Activated T-cell treated with anti-CD3 and anti-CD28 coated beads for 24 hours (primary cell): Measurements from ENCODE around the gene SH2D4B.
"Not testable (repeated sequence)": the region's sequence is repeated elsewhere in the genome, so short reads cannot be mapped to it uniquely, and the experiment has no call there.

Source experiments
- DNase-seq: peaks from one replicate; pipeline ENCODE4 v3.0.0-alpha.2; 2020; ENCODE audit warnings: low read depth

The SH2D4B gene

DNA sequence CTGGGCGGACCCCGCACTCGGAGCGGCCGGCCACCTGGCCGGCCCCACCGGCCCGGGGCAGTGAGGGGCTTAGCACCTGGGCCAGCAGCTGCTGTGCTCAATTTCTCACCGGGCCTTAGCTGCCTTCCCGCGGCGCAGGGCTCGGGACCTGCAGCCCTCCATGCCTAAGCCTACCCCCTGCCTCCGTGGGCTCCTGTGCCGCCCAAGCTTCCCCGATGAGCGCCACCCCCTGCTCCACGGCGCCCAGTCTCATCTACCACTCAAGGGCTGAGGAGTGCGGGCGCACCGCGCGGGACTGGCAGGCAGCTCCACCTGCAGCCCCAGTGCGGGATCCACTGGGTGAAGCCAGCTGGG, 5.6 kb downstream of the SH2D4B start:
- not testable (repeated sequence) for DNase-seq

DNA sequence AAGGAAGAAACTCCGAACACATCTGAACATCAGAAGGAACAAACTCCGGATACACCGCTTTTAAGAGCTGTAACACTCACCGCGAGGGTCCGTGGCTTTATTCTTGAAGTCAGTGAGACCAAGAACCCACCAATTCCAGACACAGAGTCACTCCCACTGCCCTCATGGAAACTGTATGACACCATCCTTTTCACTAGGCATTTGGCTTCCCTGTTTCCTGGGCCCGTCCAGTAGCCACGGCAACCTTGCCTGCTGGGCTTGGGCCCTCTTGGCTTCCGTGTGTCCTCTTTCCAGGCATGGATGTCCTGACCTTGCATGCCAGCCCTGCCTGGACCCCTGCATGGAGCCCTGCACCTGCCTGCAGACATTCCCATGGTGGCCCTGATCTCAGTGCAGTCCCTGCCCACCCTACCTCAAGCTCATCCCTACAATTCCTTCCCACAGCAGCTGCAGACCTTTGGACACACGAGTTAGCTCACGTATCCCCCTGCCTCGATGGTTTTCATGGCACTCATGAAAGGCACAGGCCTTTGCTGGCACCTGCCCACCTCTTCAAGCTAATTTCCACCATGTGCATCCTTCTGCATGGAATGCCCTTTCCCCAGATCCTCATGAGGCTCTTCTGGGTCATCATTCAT, 6.7 kb downstream of the SH2D4B start:
- DNase-seq = no peak

DNA sequence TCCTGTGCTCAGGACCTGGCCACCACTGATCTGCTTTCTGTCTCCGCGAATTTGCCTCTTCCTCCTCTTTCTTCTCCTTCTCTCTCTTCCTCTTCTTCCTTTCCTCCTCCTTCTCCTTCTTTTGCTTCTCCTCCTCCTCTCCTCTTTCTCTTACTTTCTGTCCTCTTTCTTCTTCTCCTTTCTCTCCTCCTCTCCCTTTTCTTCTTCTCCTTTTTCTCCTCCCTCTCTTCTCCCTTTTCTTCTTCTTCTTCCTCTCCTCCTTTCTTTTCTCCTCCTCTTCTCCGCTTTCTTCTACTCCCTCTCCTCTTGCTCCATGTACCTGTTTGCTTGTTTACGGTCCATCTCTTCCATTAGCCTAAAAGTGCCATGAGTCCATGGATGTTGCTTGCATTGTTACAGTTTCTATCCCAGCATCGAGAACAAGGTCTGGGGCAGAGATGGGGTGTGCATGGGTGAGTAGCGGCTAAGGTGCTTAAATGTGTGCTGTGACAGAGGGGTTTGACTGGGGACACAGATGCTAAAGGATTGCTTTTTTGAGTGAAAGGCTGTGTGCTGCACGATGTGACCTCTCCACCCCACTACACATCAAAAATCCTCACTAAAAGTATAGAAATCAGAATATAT, 7.7 kb downstream of the SH2D4B start:
- no peak for DNase-seq

DNA sequence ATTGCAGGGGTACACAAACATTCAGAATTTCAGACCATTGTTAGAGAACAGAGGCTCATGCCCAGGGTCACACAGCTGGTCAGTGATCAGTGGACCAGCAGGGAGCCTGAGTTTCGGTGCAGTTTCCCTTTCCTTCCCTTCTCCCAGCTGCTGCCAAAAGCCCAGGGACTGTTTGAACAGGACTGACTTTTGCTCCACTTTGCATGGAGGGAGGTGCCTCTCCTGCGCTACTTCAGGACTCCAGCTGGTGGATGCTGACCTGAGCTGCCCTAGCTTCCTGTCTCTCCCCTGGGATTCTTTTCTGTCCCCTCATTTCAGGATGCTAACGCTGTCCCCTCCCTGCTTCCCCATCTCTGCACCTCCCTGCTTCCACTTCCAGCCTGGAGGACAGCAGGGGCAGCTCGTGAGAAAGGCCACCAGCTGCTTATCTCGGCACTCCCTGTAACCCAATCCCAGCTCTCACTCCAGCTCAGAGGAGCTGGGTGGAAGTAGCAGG, 14.5 kb downstream of the SH2D4B start:
- DNase-seq = no peak

DNA sequence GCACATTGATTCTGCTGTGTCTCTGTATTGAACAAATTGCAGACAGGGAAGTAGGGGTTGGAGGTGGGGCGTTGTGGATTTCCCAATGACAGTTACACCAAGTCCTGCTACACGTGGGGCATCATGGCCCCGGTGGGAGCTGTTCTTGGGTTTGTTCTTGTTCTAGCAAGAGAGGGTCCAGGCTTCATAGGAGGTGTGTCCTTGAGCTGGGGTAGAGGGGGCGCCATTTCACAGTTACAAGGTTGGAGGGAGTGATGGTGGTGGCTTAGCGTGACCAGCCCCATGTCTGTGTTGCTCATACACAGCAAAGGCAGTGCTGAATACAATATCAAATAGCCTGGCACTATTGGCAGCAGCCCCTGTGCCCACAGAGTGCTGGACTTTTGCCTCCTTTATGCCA, 15.7 kb downstream of the SH2D4B start:
- DNase-seq = no peak

DNA sequence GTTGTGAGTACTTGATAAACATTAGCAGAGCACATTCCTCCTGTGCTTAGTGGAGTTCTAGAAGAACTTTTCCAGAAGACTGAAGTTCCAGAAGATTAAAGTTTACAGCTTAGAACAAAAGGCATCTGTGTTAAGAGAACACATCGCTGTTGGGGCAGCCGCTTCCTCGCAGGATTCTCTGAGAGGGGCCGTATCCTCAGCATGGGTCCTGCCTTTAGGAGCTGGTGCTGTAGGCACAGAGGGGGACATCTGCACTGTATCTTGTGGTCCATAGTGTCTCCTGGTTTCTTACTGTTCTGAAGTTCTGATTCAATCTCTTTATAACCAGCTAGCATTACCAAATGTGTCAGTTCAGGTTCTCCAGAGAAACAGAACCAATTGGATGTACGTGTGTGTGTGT, 16.3 kb downstream of the SH2D4B start:
- DNase-seq = no peak

DNA sequence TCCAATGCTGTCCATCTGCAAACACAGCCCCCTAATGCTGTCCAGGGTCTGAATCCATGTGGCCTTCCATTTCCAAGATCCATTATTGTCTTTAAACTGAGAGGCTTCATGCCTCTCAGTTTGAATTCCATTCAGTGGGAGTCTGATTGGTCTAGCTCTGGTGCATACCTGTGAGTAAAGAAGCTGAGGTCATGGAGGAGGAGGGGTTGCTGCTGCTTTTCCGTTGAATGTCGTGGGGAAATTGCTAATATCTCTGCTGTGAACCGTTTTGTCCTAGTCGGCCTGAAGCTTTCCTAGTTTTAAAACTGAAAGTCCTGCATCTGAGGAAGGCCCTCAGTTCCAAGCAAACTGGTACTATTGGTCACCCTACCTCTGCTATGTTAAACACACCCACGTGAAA, 17.7 kb downstream of the SH2D4B start:
- no peak for DNase-seq

DNA sequence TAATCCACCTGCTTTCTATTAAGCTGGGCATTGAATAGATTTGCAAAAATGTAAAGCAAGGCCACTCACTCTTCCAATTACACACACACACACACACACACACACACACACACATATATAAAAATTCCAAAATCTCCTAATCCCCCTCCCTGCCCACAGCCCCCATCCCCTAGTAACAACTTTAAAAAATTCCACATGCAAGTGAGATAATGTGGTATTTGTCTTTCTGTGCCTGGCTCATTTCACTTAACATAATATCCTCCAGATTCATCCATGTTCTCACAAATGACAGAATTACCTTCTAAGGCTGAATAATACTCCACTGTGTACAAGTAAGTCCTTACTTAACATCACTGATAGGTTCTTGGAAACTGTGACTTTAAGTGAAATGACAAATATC, 24.2 kb downstream of the SH2D4B start:
- no peak for DNase-seq

DNA sequence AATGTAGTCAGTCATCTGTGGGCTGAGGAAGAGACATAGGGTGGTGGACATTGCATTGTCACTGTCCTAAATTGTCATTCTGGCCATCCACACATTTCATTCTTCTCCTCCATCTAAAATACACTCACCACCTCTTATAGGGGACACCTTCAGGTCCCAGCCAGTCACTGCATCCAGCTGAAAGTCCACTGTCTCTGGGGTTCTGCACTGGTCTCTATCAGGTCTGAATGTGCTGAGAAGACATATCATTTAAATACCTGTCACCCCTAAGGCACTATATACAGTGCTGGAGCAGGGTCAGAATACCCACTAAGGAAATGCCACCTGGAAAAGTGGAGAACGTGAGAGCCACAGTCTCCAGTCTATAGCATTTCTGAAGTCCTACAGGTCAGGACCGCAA, 29.6 kb downstream of the SH2D4B start:
- DNase-seq = no peak

DNA sequence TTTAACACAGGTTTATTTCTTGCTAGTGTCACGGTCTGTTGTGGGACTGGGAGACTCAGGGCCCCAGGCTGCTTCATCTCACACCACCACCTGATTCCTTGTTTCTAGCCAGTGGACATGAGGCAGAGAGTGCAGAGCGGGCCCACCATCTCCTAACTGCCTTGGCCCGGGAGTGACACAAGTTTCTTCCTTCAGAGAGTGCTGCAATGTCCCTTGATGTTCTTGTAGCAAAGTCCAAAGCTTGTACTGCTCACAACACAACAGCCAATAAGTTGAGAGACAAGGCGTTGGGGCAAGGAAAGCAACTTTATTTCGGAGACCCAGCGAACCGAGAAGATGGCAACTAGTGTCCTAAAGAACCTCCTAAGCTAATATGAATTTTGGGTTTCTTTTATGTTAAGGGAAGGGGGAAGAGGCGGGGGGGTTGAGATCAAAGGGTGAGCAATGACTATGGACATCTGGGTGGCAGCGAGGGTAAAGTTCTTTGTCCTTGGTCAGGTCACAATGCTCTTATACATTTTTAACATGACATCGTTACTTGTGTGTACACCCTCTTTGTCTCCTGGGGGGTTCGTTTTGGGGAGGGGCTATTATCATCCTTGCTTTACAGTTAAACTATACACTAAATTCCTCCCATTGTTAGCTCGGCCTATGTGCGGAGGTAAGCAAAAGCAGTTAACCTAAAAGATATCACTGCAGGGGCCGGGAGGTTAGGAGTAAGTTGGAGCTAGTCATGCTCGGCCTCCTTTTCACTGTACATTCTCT, 31.6 kb downstream of the SH2D4B start:
- no peak for DNase-seq

DNA sequence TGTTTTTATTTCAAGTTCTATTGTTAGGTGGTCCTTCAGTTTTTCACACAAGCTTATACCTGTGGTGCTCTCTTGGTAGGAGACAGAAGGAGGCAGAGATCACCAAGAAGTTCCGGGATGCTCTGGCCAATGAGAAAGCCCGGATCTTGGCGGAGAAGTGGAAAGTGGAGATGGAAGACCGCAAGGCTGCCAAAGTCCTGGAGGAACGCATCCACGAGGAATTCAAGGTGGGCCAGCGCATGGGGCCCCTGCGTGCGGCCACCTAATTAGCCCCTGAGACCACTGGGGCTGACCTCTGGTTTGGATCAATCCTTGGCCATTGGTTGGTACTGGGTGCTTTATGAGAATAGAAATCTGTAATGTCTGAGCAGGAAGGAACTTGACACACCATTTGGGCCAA, 33.6 kb downstream of the SH2D4B start:
- DNase-seq = no peak

DNA sequence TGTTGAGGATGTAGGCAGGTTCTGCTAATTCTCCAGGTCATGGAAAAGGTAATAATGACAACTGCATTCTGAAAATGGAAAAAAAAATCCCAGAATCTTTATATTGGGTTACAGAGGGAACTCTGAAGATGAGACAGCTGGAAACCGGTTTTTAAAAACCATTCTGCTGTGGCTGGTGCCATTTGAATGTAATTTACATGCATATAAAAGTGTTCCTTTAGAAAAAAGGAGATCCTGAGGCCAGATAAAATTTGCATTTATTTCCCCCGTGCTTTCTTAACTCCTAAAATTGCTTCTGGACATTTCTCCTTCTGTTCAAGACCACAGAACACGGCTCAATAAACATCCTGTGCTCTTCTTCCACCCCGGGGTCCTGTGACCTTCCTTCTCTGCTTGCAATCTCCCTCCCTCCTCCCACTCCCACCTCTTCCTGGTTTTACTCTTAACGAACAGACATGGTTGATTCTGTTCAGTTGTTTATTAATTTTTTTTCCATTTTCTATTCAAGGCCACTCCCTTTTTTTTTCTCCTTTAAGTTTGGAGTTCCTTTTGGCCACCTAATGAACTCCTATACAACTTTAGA, 41.6 kb downstream of the SH2D4B start:
- DNase-seq = no peak

DNA sequence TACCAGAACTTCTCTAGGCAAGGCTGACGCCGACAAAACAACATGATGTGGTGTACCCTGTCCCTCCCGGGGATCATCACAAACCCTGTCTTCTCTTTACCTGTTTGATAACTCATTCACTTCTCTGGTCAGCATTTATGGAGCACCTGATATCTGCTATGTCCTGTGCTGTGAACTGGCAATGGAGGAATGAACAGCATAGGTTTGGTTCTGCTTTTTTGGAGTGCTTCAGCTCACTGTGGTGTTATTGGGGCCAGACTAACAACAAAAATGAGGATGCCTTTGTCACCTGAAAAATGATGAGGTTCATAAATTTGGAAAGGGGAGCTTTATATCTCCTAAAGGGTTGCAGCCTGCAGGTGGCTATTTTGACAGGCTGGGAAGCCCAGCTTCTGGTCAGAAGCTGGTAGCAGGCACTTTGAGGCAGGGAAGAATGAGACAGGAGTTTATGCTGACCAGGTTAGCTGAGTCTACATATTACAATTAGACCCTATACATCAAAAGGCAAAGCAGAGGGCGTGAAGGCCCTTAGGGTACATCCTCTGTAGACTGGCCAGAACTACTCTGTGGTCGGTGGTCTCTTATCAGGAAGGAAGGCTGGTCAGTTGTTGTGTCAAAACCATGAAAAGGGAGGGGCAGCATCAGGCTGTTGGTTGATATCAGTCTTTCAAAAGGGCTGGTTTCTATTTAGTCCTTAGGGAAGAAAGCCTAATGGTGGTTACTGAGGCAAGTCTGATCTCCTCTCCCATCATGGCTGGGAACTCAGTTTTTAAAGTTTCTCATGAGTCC, 42.3 kb downstream of the SH2D4B start:
- no peak for DNase-seq

DNA sequence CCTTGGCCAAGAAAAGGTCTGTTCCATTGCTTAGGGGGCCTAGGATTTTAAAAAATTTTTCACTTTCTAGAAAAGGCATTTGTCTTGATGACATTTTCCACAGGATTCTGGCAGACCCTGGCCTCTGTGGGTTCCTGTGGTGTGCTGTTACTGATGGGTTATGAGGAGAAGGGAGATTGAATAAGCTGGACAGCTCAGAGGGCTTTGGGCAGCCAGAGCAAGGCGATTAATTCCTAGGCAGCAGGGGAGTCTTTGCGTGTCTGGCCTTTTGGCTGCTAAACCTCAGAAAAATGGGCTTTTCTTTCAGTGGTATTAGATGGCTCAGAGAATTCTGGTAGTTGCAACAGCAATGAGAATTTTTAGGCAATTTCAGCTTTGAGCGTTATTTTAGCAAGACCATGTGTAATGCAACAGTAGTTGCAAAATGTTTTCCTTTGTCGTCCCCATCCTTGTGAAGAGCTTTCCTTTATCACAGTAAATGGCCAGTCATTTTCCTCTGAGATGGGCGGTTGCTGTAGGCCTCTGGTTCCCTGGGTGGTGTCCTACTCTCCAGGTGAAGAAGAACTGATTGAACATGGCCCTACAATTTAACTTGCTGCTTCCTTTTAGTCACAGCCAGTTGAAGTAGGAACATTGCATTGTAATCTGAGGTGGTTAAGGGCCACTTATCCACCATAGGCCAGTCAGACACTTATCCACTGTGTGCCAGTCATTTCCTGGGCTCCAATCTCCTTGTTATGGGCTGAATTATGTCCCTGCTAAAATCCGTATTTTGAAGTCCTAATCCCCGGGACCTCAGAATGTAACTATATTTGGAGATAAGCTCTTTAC, 43.2 kb downstream of the SH2D4B start:
- DNase-seq = no peak

DNA sequence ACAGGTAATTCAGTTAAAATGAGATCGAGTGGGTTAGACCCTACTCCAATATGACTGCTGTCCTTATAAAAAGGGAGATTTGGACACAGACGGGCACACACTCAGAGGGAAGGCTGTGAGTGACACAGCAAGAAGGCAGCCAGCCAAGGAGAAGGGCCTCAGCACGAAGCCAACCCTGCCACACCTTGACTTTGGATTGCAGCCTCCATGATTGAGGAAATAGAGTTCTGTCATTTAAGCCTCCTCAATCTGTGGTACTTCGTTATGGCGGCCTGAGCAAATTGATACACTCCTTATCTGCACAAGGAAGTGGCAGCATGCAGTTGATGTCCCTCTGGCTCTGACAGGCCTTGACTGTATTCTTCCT, 43.8 kb downstream of the SH2D4B start:
- no peak for DNase-seq

DNA sequence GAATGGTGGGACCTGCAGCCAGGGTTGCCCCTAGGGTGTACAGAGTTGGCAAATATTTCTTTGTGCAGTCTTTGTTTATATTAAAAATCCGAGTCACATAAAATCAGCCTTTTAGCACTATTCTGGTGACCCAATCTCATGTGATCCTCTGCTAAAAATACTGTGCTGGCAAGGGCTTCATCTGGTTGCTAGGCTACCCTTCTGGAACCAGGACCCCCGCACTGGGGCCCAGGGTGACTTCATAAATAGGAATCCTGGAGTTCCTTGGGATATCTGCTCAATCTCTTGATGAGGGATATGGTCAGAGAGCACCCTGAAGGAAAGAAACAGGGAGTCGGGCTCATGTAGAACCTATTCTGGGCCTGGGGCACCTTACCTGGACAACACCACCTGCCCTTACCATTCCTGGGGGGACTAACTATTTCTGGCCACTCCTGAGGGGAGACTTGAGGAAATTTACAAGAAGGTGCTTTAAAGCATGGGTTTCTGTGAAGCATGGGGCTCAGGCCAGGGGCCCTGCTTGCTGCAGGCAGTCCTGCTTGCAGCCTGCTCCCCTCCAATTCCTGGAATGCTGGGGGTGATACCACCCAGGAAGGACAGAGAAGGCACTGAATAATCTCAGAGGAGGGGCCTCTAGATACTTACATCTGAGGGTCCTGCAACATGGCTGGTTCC, 44.7 kb downstream of the SH2D4B start:
- no peak for DNase-seq

DNA sequence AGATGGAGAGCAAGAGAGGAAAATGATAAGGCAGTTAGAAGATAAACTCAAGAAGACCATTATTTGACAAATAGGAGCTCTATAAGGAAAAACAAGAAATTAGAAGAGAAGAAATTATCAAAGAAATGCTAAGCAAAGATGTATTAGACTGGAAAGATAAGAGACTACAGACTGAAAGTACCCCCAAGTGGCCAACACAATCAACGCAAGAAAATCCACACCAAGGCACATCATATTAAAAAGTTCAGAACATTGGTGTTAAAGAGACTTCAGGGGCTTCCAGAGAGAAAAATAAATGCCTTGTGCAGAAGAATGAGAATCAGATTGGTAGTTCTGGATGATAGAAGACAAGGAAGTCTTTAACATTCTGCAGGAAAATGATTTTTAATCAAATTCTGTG, 46.0 kb downstream of the SH2D4B start:
- DNase-seq = no peak

DNA sequence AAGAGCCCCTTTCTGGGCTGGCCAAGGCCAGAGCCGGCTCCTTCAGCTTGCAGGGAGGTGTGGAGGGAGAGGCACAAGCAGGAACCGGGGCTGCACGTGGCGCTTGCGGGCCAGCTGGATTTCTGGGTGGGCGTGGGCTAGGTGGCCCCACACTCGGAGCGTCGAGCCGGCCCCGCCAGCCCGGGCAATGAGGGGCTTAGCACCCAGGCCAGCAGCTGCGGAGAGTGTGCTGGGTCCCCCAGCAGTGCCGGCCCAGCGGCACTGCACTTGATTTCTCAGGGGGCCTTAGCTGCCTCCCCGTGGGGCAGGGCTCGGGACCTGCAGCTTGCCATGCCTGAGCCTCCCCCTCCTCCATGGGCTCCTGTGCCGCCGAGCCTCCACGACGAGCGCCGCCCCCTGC, 48.1 kb downstream of the SH2D4B start:
- DNase-seq = no peak

DNA sequence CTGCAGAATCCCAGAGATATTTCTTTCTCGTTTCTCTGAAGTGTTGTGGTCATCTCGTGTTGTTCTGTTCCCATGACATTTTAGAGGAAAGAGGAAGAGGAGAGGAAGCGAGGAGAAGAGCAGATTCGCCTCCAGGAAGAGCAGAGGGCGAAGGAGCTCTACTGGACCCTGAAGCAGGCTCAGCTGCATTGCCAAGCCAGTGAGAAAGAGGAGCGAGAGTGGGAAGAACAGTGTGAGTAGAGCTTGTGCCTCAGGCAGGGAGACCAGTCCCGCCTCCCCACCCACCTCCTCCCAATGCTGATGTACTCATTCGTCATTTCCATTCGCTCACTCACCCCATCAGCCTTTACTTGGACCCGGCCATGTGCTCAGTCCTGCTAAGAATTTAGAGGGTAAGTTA, 50.8 kb downstream of the SH2D4B start:
- DNase-seq = no peak

DNA sequence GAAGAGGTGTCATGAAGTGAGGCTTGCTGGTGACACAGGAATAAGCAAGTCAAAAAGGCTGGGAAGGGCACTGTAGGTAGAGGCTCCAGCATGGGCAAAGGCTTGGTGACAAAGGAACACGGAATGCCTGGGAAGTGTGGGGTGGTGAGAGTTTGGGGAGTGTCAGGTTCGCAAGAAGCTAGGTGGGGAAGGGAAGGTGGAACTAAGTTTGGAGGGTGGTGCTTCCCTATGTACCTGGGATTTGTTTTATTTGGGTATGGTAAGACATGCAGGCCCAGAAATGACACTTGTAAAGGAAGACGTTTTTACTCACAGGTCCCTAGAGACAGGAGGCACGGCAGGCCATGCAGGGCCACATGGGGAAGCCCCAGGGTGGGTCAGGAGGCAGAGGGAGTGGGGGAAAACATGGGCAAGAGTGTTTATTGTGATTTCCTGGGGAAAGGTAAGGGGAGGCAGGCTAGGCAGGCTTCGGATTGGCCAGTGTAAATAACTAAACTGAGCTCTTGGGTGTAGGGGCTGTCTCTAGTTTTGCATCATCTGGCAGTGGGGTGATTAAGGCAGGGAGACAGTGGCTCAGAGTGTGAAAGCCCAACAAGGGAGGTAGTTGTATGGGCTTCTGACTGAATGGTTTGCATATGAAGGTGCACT, 52.1 kb downstream of the SH2D4B start:
- DNase-seq = no peak
